Calu3 (cell line): Measurements from ENCODE around the gene MRPL19. TPM values are rescaled to one million over a fixed set of nuclear protein-coding genes. Genes with fewer than 3 reads are reported as not detected.
"Not testable (repeated sequence)": the region's sequence is repeated elsewhere in the genome, so short reads cannot be mapped to it uniquely, and the experiment has no call there.

Experiments used
- BruUV-seq: library from RNA; stranded (reverse); fragments of 400-500 nt; replicated peaks from 2 replicates; lab custom pipeline; 2021; lab: Mats Ljungman, UMichigan
- CTCF ChIA-PET: fragments of 300-600 bp; sonication (Branson Sonifier 250); formaldehyde crosslinking; loops from one replicate; lab custom pipeline; 2022; ENCODE audit warnings: antibody characterized with exemption; lab: Charles Lee
- DNase-seq: peaks from one replicate; pipeline ENCODE4 v3.0.0; 2022
- H3K27ac Mint-ChIP-seq: one replicate; pipeline ENCODE4 v1.8.0; 2022; ENCODE audit warnings: mixed read lengths; ENCODE audit not compliant: unreplicated experiment
- H3K27me3 Mint-ChIP-seq: one replicate; pipeline ENCODE4 v1.8.0; 2022; ENCODE audit warnings: mixed read lengths; ENCODE audit not compliant: unreplicated experiment
- H3K36me3 Mint-ChIP-seq: one replicate; pipeline ENCODE4 v1.8.0; 2022; ENCODE audit warnings: mild to moderate bottlenecking, moderate library complexity, mixed read lengths; ENCODE audit not compliant: insufficient read depth, unreplicated experiment
- H3K4me1 Mint-ChIP-seq: one replicate; pipeline ENCODE4 v1.8.0; 2022; ENCODE audit warnings: mild to moderate bottlenecking, low read depth, mixed read lengths; ENCODE audit not compliant: unreplicated experiment
- H3K4me3 Mint-ChIP-seq: one replicate; pipeline ENCODE4 v1.8.0; 2022; ENCODE audit warnings: mild to moderate bottlenecking, low read depth, moderate library complexity, mixed read lengths; ENCODE audit not compliant: unreplicated experiment
- H3K9me3 Mint-ChIP-seq: one replicate; pipeline ENCODE4 v1.8.0; 2022; ENCODE audit warnings: low read depth, mixed read lengths; ENCODE audit not compliant: unreplicated experiment
- CTCF ChIP-seq: fragments of 200-600 bp; IDR thresholded peaks from one replicate; pipeline ENCODE4 v1.8.0; 2022; ENCODE audit warnings: antibody characterized with exemption; ENCODE audit not compliant: unreplicated experiment
- intact Hi-C: fragments of 100-400 bp; cut with micrococcal nuclease; formaldehyde crosslinking; loops from one replicate; pipeline ENCODE4 v1.10.0; 2022; ENCODE audit not compliant: unreplicated experiment
- total RNA-seq: library from RNA; stranded (reverse); gene quantifications from 2 replicates; pipeline ENCODE4 v1.2.3, GENCODE V29; 2022

Gene MRPL19
- total RNA-seq, 1 experiment from 2014 or later = 53.3 TPM

- intact Hi-C loops = no loop called here
- Mint-ChIP-seq H3K27me3 (no peaks in the 10 kb centered on the region), H3K9me3 (no peaks in the 10 kb centered on the region), H3K36me3 (peaks cover 7% of the 10 kb centered on the region), H3K4me3 (no peak overlapping the region), H3K27ac (no peak overlapping the region), H3K4me1 (peaks cover 10% of the 10 kb centered on the region)
- no peak for TF ChIP-seq CTCF
- BruUV-seq = no TSS peak
- no peak for DNase-seq
- CTCF ChIA-PET = interaction anchor here (0.9 to 1.4 kb wide), 5 partner anchors 10 to 102 kb away, joined by 3 to 22 read pairs (median 4); partner anchors contain the start of gene MRPL19
Measured at GRCh38 chr2:75676464-75676863, 29.9 kb downstream of the MRPL19 start.

- Mint-ChIP-seq H3K27me3 (no peaks in the 10 kb centered on the region), H3K9me3 (no peaks in the 10 kb centered on the region), H3K4me1 (peaks cover 10% of the 10 kb centered on the region), H3K4me3 (no peak overlapping the region), H3K36me3 (peaks cover 5% of the 10 kb centered on the region), H3K27ac (no peak overlapping the region)
- no peak for TF ChIP-seq CTCF
- DNase-seq = no peak
- BruUV-seq = no TSS peak
- intact Hi-C loops = no loop called here
- CTCF ChIA-PET = no interaction called here
Measured at GRCh38 chr2:75679556-75679955, 33.0 kb downstream of the MRPL19 start.

- Mint-ChIP-seq H3K27me3 (no peaks in the 10 kb centered on the region), H3K4me3 (no peak overlapping the region), H3K4me1 (peaks cover 10% of the 10 kb centered on the region), H3K9me3 (no peaks in the 10 kb centered on the region), H3K36me3 (peaks cover 5% of the 10 kb centered on the region), H3K27ac (no peak overlapping the region)
- no TSS peak for BruUV-seq
- CTCF ChIA-PET = no interaction called here
- intact Hi-C loops = no loop called here
- no peak for DNase-seq
- no peak for TF ChIP-seq CTCF
Measured at GRCh38 chr2:75680402-75680801, 33.8 kb downstream of the MRPL19 start.

- intact Hi-C loops, CTCF ChIA-PET, H3K9me3 Mint-ChIP-seq, DNase-seq, H3K27me3 Mint-ChIP-seq, BruUV-seq, H3K27ac Mint-ChIP-seq, H3K4me3 Mint-ChIP-seq, H3K4me1 Mint-ChIP-seq: not testable (repeated sequence)
- peaks cover 11% of the 10 kb centered on the region for H3K36me3 Mint-ChIP-seq
Measured at GRCh38 chr2:75683430-75683829, 36.8 kb downstream of the MRPL19 start.

- no peak overlapping the region for H3K27ac Mint-ChIP-seq
- CTCF ChIA-PET = no interaction called here
- H3K27me3 Mint-ChIP-seq = no peaks in the 10 kb centered on the region
- H3K36me3 Mint-ChIP-seq = peaks cover 12% of the 10 kb centered on the region
- H3K9me3 Mint-ChIP-seq = no peaks in the 10 kb centered on the region
- no peak for DNase-seq
- H3K4me3 Mint-ChIP-seq = no peak overlapping the region
- intact Hi-C loops = no loop called here
- H3K4me1 Mint-ChIP-seq = no peaks in the 10 kb centered on the region
- no TSS peak for BruUV-seq
- no peak for TF ChIP-seq CTCF
Measured at GRCh38 chr2:75688196-75688595, 41.6 kb downstream of the MRPL19 start.
